ENCODE results near the gene PTPRN2. TPM values are rescaled to one million over a fixed set of nuclear protein-coding genes. Genes with fewer than 3 reads are reported as not detected.

PTPRN2 gene
- total RNA-seq, 1 experiment from 2014 or later = 0.11 TPM

DNA sequence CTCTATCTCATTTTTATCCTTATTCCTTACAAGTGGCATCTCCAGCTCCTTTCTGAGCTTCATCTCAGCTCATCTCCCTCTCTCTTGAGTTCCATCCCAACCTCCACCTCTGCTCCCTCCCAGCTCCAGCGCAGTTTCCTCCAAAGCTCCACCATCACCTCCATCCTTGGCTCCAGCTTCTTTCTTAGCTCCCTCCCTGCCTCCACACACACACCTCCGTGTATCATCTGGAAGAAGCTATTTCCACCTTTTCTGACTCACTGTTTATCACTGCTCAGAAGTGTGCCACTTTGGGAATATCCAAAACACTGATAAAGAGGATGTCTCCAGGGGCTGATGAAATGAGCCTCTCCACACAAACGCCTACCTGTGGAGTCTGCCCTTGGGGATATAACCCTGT, 481.4 kb downstream of the PTPRN2 start:
- intact Hi-C loops (cut with micrococcal nuclease; ENCODE audit: unreplicated experiment) = no loop called here
- Histone ChIP-seq H3K36me3 (ENCODE audit: insufficient read depth, low read length, poor library complexity, severe bottlenecking) (no peaks in the 10 kb centered on the region), H3K4me3 (ENCODE audit: low read depth, low read length, poor library complexity, severe bottlenecking) (no peak overlapping the region), H3K4me1 (ENCODE audit: insufficient read depth, low read length, poor library complexity, severe bottlenecking) (no peaks in the 10 kb centered on the region), H3K27me3 (replicated peaks; ENCODE audit: insufficient read depth, low read depth, low read length, poor library complexity) (no peaks in the 10 kb centered on the region), H3K27ac (ENCODE audit: low read depth, low read length, poor library complexity, severe bottlenecking) (no peak overlapping the region), H3K9me3 (ENCODE audit: low read depth, low read length, poor library complexity, severe bottlenecking) (peaks cover 12% of the 10 kb centered on the region)
- POLR2A ChIA-PET (ENCODE audit: low non-redundant PET) = no interaction called here
- no TSS peak for BruUV-seq (replicated peaks)
- CTCF ChIA-PET = no interaction called here
- no peak for DNase-seq (ENCODE audit: low spot score)
- TF ChIP-seq EZH2 (IDR thresholded peaks at IDR 0.05; ENCODE audit: borderline replicate concordance, low read depth, low read length, poor library complexity, severe bottlenecking) = no peak
- TF ChIP-seq, protein P1, sequence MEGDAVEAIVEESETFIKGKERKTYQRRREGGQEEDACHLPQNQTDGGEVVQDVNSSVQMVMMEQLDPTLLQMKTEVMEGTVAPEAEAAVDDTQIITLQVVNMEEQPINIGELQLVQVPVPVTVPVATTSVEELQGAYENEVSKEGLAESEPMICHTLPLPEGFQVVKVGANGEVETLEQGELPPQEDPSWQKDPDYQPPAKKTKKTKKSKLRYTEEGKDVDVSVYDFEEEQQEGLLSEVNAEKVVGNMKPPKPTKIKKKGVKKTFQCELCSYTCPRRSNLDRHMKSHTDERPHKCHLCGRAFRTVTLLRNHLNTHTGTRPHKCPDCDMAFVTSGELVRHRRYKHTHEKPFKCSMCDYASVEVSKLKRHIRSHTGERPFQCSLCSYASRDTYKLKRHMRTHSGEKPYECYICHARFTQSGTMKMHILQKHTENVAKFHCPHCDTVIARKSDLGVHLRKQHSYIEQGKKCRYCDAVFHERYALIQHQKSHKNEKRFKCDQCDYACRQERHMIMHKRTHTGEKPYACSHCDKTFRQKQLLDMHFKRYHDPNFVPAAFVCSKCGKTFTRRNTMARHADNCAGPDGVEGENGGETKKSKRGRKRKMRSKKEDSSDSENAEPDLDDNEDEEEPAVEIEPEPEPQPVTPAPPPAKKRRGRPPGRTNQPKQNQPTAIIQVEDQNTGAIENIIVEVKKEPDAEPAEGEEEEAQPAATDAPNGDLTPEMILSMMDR (conservative IDR thresholded peaks at IDR 0.05; ENCODE audit: low read depth, low read length) = no peak

DNA sequence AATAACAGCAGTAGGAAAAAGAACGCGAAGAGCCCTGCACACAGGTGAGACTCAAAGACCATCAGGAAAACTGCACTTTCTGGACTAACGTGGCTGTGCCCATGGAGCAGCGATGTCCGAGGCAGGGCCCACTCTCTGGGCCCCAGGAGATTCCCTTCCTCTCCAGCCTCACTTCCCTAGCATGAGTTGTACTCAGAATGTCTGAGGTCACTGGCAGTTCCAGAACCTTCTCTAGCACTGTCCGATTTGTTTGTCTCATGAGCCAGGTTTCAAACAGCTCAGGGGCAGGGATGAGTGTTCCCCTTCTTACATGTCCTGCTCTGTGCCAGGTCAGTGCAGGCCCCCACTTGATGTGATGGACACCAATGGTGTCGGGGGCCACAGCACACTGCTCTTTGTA, 484.2 kb downstream of the PTPRN2 start:
- intact Hi-C loops (cut with micrococcal nuclease; ENCODE audit: unreplicated experiment) = no loop called here
- CTCF ChIA-PET = no interaction called here
- no peak for DNase-seq (ENCODE audit: low spot score)

DNA sequence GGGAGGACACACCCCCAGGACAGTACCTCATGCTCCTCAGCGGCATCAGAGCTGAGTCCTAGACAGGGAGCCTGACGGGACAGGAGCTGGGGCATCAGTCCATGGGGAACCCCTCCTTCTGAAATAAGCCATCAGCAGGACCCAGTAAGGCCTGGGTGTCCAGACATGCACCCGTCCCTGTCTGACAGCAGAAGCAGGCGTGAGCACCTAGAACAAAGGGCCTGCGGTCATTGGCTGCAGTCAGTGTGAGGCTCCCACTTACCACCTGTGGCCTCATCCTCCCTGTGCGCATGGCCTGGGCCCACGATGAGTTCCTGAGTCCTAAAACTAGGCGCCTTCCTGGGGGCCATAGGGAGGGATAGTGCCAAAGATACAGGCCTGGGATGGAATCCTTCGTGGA, 484.7 kb downstream of the PTPRN2 start:
- Histone ChIP-seq H3K36me3 (ENCODE audit: insufficient read depth, low read length, poor library complexity, severe bottlenecking) (no peaks in the 10 kb centered on the region), H3K4me3 (ENCODE audit: low read depth, low read length, poor library complexity, severe bottlenecking) (no peak overlapping the region), H3K27ac (ENCODE audit: low read depth, low read length, poor library complexity, severe bottlenecking) (no peak overlapping the region), H3K4me1 (ENCODE audit: insufficient read depth, low read length, poor library complexity, severe bottlenecking) (no peaks in the 10 kb centered on the region), H3K27me3 (replicated peaks; ENCODE audit: insufficient read depth, low read depth, low read length, poor library complexity) (no peaks in the 10 kb centered on the region), H3K9me3 (ENCODE audit: low read depth, low read length, poor library complexity, severe bottlenecking) (peaks cover 3% of the 10 kb centered on the region)
- ChIA-PET POLR2A (ENCODE audit: low non-redundant PET) (no interaction called here), CTCF (no interaction called here)
- no peak for TF ChIP-seq EZH2 (IDR thresholded peaks at IDR 0.05; ENCODE audit: borderline replicate concordance, low read depth, low read length, poor library complexity, severe bottlenecking)
- TF ChIP-seq, protein P1 (conservative IDR thresholded peaks at IDR 0.05; ENCODE audit: low read depth, low read length) = no peak
- BruUV-seq (replicated peaks) = no TSS peak
- DNase-seq (ENCODE audit: low spot score) = no peak
- intact Hi-C loops (cut with micrococcal nuclease; ENCODE audit: unreplicated experiment) = no loop called here

More for the DNA sequence above, 484.2 kb downstream of the PTPRN2 start:
- POLR2A ChIA-PET (ENCODE audit: low non-redundant PET) = no interaction called here
- TF ChIP-seq, protein P1 (conservative IDR thresholded peaks at IDR 0.05; ENCODE audit: low read depth, low read length) = no peak
- peaks cover 5% of the 10 kb centered on the region for H3K9me3 ChIP-seq (ENCODE audit: low read depth, low read length, poor library complexity, severe bottlenecking)
- no peak overlapping the region for H3K4me3 ChIP-seq (ENCODE audit: low read depth, low read length, poor library complexity, severe bottlenecking)
- H3K36me3 ChIP-seq (ENCODE audit: insufficient read depth, low read length, poor library complexity, severe bottlenecking) = no peaks in the 10 kb centered on the region
- H3K27me3 ChIP-seq (replicated peaks; ENCODE audit: insufficient read depth, low read depth, low read length, poor library complexity) = no peaks in the 10 kb centered on the region
- no TSS peak for BruUV-seq (replicated peaks)
- H3K4me1 ChIP-seq (ENCODE audit: insufficient read depth, low read length, poor library complexity, severe bottlenecking) = no peaks in the 10 kb centered on the region
- no peak overlapping the region for H3K27ac ChIP-seq (ENCODE audit: low read depth, low read length, poor library complexity, severe bottlenecking)

Data from A673 (cell line).